ENCODE data around the gene OR12D2. TPM values are rescaled to one million over a fixed set of nuclear protein-coding genes. Genes with fewer than 3 reads are reported as not detected.

Gene OR12D2
- total RNA-seq, result not detected

DNA sequence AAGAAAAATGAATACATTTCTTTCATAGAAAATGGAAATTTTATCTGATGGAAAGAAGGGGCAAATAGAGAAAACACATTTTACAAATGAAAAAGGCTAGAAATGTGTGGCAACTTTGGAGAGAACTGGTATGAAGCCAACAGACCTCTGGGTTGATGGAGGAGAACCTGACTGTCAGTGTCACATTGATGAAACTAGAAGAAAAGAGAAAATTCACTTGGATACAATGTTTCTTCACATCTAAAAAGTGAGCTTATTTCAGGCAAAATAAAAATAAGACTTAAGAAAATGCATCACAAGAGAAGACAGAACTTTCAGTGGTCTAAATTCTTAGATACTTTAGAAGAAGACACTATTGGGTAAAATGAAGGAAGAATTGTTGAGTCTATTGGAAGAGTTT is at the start of gene OR12D2:
Gene OR12D2 (plus strand): TSS at position 301 of the 400 bp plus-strand sequence. CDS start 1,069 bp downstream, outside the sequence.

GRCh38 chr6:29368765-29369164 is 26.7 kb upstream of the OR12D2 start, which contains the start of gene OR5V1:
OR5V1 (minus strand) TSS chr6:29368865; CDS start chr6:29356195, 12,670 bp downstream.

GRCh38 chr6:29375191-29375590 is 20.2 kb upstream of the OR12D2 start, which contains the start of gene OR12D3:
OR12D3 (minus strand) TSS chr6:29375291; CDS start chr6:29375287, 4 bp downstream.

GRCh38 chr6:29414588-29414987 is 19.2 kb downstream of the OR12D2 start, which contains the start of gene OR12D1:
OR12D1 (plus strand) TSS chr6:29414928.

GRCh38 chr6:29439006-29439405 is 43.6 kb downstream of the OR12D2 start, which contains the start of gene OR10C1:
OR10C1 (plus strand) TSS chr6:29439306; CDS start chr6:29440016, 710 bp downstream.

Other genes with a start within 250 kb of the OR12D2 start
- 0.12 TPM for gene OR2J2, start 224.7 kb upstream of the OR12D2 start, total RNA-seq
- not detected for gene OR14J1, start 93.9 kb upstream of the OR12D2 start, total RNA-seq
- not detected for gene OR5V1, start 26.8 kb upstream of the OR12D2 start, total RNA-seq
- gene OR12D3, start 20.3 kb upstream of the OR12D2 start, total RNA-seq, result not detected
- not detected for gene OR12D1, start 19.3 kb downstream of the OR12D2 start, total RNA-seq
- not detected for gene OR10C1, start 43.7 kb downstream of the OR12D2 start, total RNA-seq
- gene OR11A1, start 61.4 kb downstream of the OR12D2 start, total RNA-seq, result not detected
- gene OR2H1, start 61.5 kb downstream of the OR12D2 start, total RNA-seq, result not detected
- gene MAS1L, start 92.3 kb downstream of the OR12D2 start, total RNA-seq, result not detected
- 1.1 TPM for gene UBD, start 164.1 kb downstream of the OR12D2 start, total RNA-seq
- gene OR2H2, start 189.5 kb downstream of the OR12D2 start, total RNA-seq, result not detected
- gene GABBR1, start 237.6 kb downstream of the OR12D2 start, total RNA-seq, result 45.4 TPM

Data from metanephros (tissue), 1 donor.